HFFc6 (cell line): ENCODE data around the gene FAM83G. TPM values are rescaled to one million over a fixed set of nuclear protein-coding genes. Genes with fewer than 3 reads are reported as not detected.
"Not testable (repeated sequence)": the region's sequence is repeated elsewhere in the genome, so short reads cannot be mapped to it uniquely, and the experiment has no call there.

ENCODE experiments used
- DNase-seq: peaks from one replicate; pipeline ENCODE4 v3.0.0-alpha.2; 2018
- H3K27ac Mint-ChIP-seq: 2 replicates; pipeline ENCODE4 v1.8.0; 2020; ENCODE audit warnings: mild to moderate bottlenecking, mixed read lengths
- H3K27me3 Mint-ChIP-seq: 2 replicates; pipeline ENCODE4 v1.8.0; 2021; ENCODE audit warnings: mild to moderate bottlenecking, moderate library complexity, mixed read lengths; ENCODE audit not compliant: insufficient read depth
- H3K36me3 Mint-ChIP-seq: 2 replicates; pipeline ENCODE4 v1.8.0; 2021; ENCODE audit warnings: low read depth, mixed read lengths
- H3K4me1 Mint-ChIP-seq: 2 replicates; pipeline ENCODE4 v1.8.0; 2020; ENCODE audit warnings: low read depth, mixed read lengths
- H3K4me3 Mint-ChIP-seq: 2 replicates; pipeline ENCODE4 v1.8.0; 2020; ENCODE audit warnings: mild to moderate bottlenecking, moderate library complexity, mixed read lengths
- H3K9me3 Mint-ChIP-seq: 2 replicates; pipeline ENCODE4 v1.8.0; 2020; ENCODE audit warnings: mild to moderate bottlenecking, mixed read lengths
- CTCF ChIP-seq: fragments of 200-600 bp; sonication (generic); IDR thresholded peaks from 2 replicates; pipeline ENCODE4 v1.5.0; 2021; ENCODE audit warnings: antibody characterized with exemption, mild to moderate bottlenecking
- total RNA-seq, 6 experiments: library from RNA; stranded (reverse); fragmentation: NEBNext Ultra II Directional; extraction: Animal tissue kit (Norgen Biotek cat#: 25700); gene quantifications; 2 replicates in 1 of 6; 3 replicates in 5 of 6; pipeline ENCODE4 v1.2.3, GENCODE V29; 2021

The FAM83G gene
- total RNA-seq, 6 experiments from 2014 or later = 21.0 to 24.0 (median 21.7) TPM

GRCh38 chr17:18933102-18934058, 71.2 kb downstream of the FAM83G start:
- no peaks in the 10 kb centered on the region for H3K9me3 Mint-ChIP-seq
- peaks cover 11% of the 10 kb centered on the region for H3K36me3 Mint-ChIP-seq
- no peak for TF ChIP-seq CTCF
- H3K27me3 Mint-ChIP-seq = peaks cover 2% of the 10 kb centered on the region
- DNase-seq = no peak
- H3K4me3 Mint-ChIP-seq = no peak overlapping the region
- no peak overlapping the region; the same call in 1 of the 2 replicates for H3K27ac Mint-ChIP-seq
- peaks cover 2% of the 10 kb centered on the region; the same call in 1 of the 2 replicates for H3K4me1 Mint-ChIP-seq

GRCh38 chr17:18932360-18933055, 72.1 kb downstream of the FAM83G start:
- no peak overlapping the region for H3K4me3 Mint-ChIP-seq
- peaks cover 2% of the 10 kb centered on the region for H3K27me3 Mint-ChIP-seq
- H3K4me1 Mint-ChIP-seq = no peaks in the 10 kb centered on the region
- no peak overlapping the region for H3K27ac Mint-ChIP-seq
- peaks cover 11% of the 10 kb centered on the region for H3K36me3 Mint-ChIP-seq
- TF ChIP-seq CTCF = no peak
- DNase-seq = no peak
- no peaks in the 10 kb centered on the region for H3K9me3 Mint-ChIP-seq

- no peaks in the 10 kb centered on the region for H3K9me3 Mint-ChIP-seq
- peaks cover 2% of the 10 kb centered on the region for H3K27me3 Mint-ChIP-seq
- no peak for TF ChIP-seq CTCF
- H3K4me1 Mint-ChIP-seq = no peaks in the 10 kb centered on the region
- no peak overlapping the region for H3K27ac Mint-ChIP-seq
- no peak for DNase-seq
- no peak overlapping the region for H3K4me3 Mint-ChIP-seq
- peaks cover 16% of the 10 kb centered on the region for H3K36me3 Mint-ChIP-seq
These were observed 75.9 kb downstream of the FAM83G start for GRCh38 chr17:18928628-18929125.

GRCh38 chr17:18925187-18925586, 79.4 kb downstream of the FAM83G start:
- Mint-ChIP-seq H3K27ac (no peak overlapping the region), H3K36me3 (peaks cover 11% of the 10 kb centered on the region), H3K4me3 (no peak overlapping the region), H3K9me3 (no peaks in the 10 kb centered on the region), H3K27me3 (no peaks in the 10 kb centered on the region), H3K4me1 (peaks cover 20% of the 10 kb centered on the region)
- no peak for TF ChIP-seq CTCF
- no peak for DNase-seq

GRCh38 chr17:18922596-18922995, 82.0 kb downstream of the FAM83G start:
- peaks cover 38% of the 10 kb centered on the region for H3K4me1 Mint-ChIP-seq
- not testable (repeated sequence) for DNase-seq, H3K27ac Mint-ChIP-seq, H3K27me3 Mint-ChIP-seq, H3K4me3 Mint-ChIP-seq, H3K9me3 Mint-ChIP-seq
- H3K36me3 Mint-ChIP-seq = peaks cover 23% of the 10 kb centered on the region
